HEK293 (cell line): Measurements from ENCODE around the gene ATP6V0E2.

ENCODE experiments used
- AEBP2 ChIP-seq: fragments of 450-650 bp; formaldehyde crosslinking; IDR thresholded peaks from 2 replicates; pipeline ENCODE4 v1.5.1; 2016; ENCODE audit warnings: missing biosample characterization, missing genetic modification characterization, borderline replicate concordance
- BCL11A ChIP-seq: fragments of 450-650 bp; formaldehyde crosslinking; IDR thresholded peaks from 2 replicates; pipeline ENCODE4 v1.5.1; 2016; ENCODE audit warnings: low read depth, missing biosample characterization, missing genetic modification characterization
- BCL11B ChIP-seq: fragments of 450-650 bp; formaldehyde crosslinking; IDR thresholded peaks from 2 replicates; pipeline ENCODE4 v1.5.1; 2016; ENCODE audit warnings: low read depth, missing biosample characterization, missing genetic modification characterization
- EGR2 ChIP-seq: fragments of 450-650 bp; formaldehyde crosslinking; IDR thresholded peaks from 2 replicates; pipeline ENCODE4 v1.5.1; 2016; ENCODE audit warnings: low read depth, missing biosample characterization, missing genetic modification characterization
- HOXC10 ChIP-seq: sonication (generic); formaldehyde crosslinking; IDR thresholded peaks from 2 replicates; pipeline ENCODE4 v1.8.1; 2023; ENCODE audit warnings: mild to moderate bottlenecking, missing genetic modification reagents
- KLF10 ChIP-seq: fragments of 450-650 bp; IDR thresholded peaks from 2 replicates; pipeline ENCODE4 v1.5.1; 2018; ENCODE audit warnings: missing biosample characterization, mild to moderate bottlenecking, missing genetic modification characterization
- MYNN ChIP-seq: fragments of 450-650 bp; formaldehyde crosslinking; IDR thresholded peaks from 2 replicates; pipeline ENCODE4 v1.5.1; 2016; ENCODE audit warnings: missing biosample characterization, missing genetic modification characterization, borderline replicate concordance
- REST ChIP-seq: fragments of 450-650 bp; formaldehyde crosslinking; IDR thresholded peaks from 2 replicates; pipeline ENCODE4 v1.5.1; 2016; ENCODE audit warnings: missing biosample characterization, missing genetic modification characterization
- TCF7L2 ChIP-seq: IDR thresholded peaks from 2 replicates; pipeline ENCODE4 v1.6.1; 2011; ENCODE audit warnings: low read depth, mild to moderate bottlenecking, inconsistent platforms, low read length, moderate library complexity, borderline replicate concordance
- WT1 ChIP-seq: fragments of 450-650 bp; formaldehyde crosslinking; IDR thresholded peaks from 2 replicates; pipeline ENCODE4 v1.5.1; 2016; ENCODE audit warnings: missing biosample characterization, missing genetic modification characterization
- ZBTB1 ChIP-seq: fragments of 450-650 bp; formaldehyde crosslinking; IDR thresholded peaks from 2 replicates; pipeline ENCODE4 v1.5.1; 2016; ENCODE audit warnings: missing biosample characterization, missing genetic modification characterization
- ZBTB21 ChIP-seq: fragments of 450-650 bp; formaldehyde crosslinking; IDR thresholded peaks from 2 replicates; pipeline ENCODE4 v1.5.1; 2017; ENCODE audit warnings: missing biosample characterization, missing genetic modification characterization
- ZEB2 ChIP-seq: fragments of 450-650 bp; formaldehyde crosslinking; IDR thresholded peaks from 2 replicates; pipeline ENCODE4 v1.5.1; 2016; ENCODE audit warnings: missing biosample characterization, missing genetic modification characterization
- ZNF175 ChIP-seq: fragments of 450-650 bp; formaldehyde crosslinking; IDR thresholded peaks from 2 replicates; pipeline ENCODE4 v1.5.1; 2016; ENCODE audit warnings: missing biosample characterization, missing genetic modification characterization
- ZNF24 ChIP-seq: fragments of 450-650 bp; formaldehyde crosslinking; IDR thresholded peaks from 2 replicates; pipeline ENCODE4 v1.5.1; 2016; ENCODE audit warnings: missing biosample characterization, missing genetic modification characterization
- ZNF341 ChIP-seq: fragments of 450-650 bp; formaldehyde crosslinking; IDR thresholded peaks from 2 replicates; pipeline ENCODE4; 2016; ENCODE audit warnings: low read depth, missing biosample characterization, missing genetic modification characterization
- ZNF366 ChIP-seq: fragments of 450-650 bp; formaldehyde crosslinking; conservative IDR thresholded peaks from 2 replicates; pipeline ENCODE4 v1.5.1; 2016; ENCODE audit warnings: missing biosample characterization, missing genetic modification characterization
- ZNF37A ChIP-seq: fragments of 450-650 bp; IDR thresholded peaks from 2 replicates; pipeline ENCODE4 v1.5.1; 2018; ENCODE audit warnings: missing biosample characterization, missing genetic modification characterization
- ZNF394 ChIP-seq: fragments of 450-650 bp; formaldehyde crosslinking; IDR thresholded peaks from 2 replicates; pipeline ENCODE4 v1.5.1; 2016; ENCODE audit warnings: missing biosample characterization, missing genetic modification characterization, mild to moderate bottlenecking, moderate library complexity, borderline replicate concordance
- ZNF510 ChIP-seq: fragments of 450-650 bp; formaldehyde crosslinking; IDR thresholded peaks from 2 replicates; pipeline ENCODE4 v1.5.1; 2018; ENCODE audit warnings: mild to moderate bottlenecking, missing genetic modification characterization, missing biosample characterization; ENCODE audit not compliant: insufficient replicate concordance
- ZNF513 ChIP-seq: fragments of 450-650 bp; IDR thresholded peaks from 2 replicates; pipeline ENCODE4 v1.5.1; 2018; ENCODE audit warnings: missing biosample characterization, missing genetic modification characterization
- ZNF530 ChIP-seq: fragments of 450-650 bp; formaldehyde crosslinking; IDR thresholded peaks from 2 replicates; pipeline ENCODE4 v1.5.1; 2016; ENCODE audit warnings: low read depth, missing biosample characterization, missing genetic modification characterization
- ZNF585B ChIP-seq: fragments of 450-650 bp; formaldehyde crosslinking; IDR thresholded peaks from 2 replicates; pipeline ENCODE4 v1.5.1; 2016; ENCODE audit warnings: missing biosample characterization, missing genetic modification characterization
- ZNF600 ChIP-seq: fragments of 450-650 bp; formaldehyde crosslinking; IDR thresholded peaks from 2 replicates; pipeline ENCODE4 v1.5.1; 2016; ENCODE audit warnings: missing biosample characterization, missing genetic modification characterization
- ZNF624 ChIP-seq: fragments of 450-650 bp; formaldehyde crosslinking; IDR thresholded peaks from 2 replicates; pipeline ENCODE4 v1.5.1; 2017; ENCODE audit warnings: missing biosample characterization, missing genetic modification characterization
- ZNF654 ChIP-seq: fragments of 450-650 bp; formaldehyde crosslinking; IDR thresholded peaks from 2 replicates; pipeline ENCODE4 v1.5.1; 2016; ENCODE audit warnings: low read depth, missing biosample characterization, missing genetic modification characterization
- ZNF692 ChIP-seq: fragments of 450-650 bp; formaldehyde crosslinking; IDR thresholded peaks from 2 replicates; pipeline ENCODE4 v1.5.1; 2016; ENCODE audit warnings: missing biosample characterization, missing genetic modification characterization
- ZNF777 ChIP-seq: fragments of 450-650 bp; formaldehyde crosslinking; IDR thresholded peaks from 2 replicates; pipeline ENCODE4 v1.5.1; 2017; ENCODE audit warnings: missing biosample characterization, missing genetic modification characterization, borderline replicate concordance
- ZNF792 ChIP-seq: fragments of 450-650 bp; formaldehyde crosslinking; IDR thresholded peaks from 2 replicates; pipeline ENCODE4 v1.5.1; 2016; ENCODE audit warnings: missing biosample characterization, missing genetic modification characterization
- ZNF830 ChIP-seq: fragments of 450-650 bp; IDR thresholded peaks from 2 replicates; pipeline ENCODE4 v1.5.0; 2018; ENCODE audit warnings: missing biosample characterization, missing genetic modification characterization, low read depth, mild to moderate bottlenecking, moderate library complexity
- ZSCAN5A ChIP-seq: fragments of 450-650 bp; formaldehyde crosslinking; IDR thresholded peaks from 2 replicates; pipeline ENCODE4 v1.5.1; 2016; ENCODE audit warnings: missing biosample characterization, missing genetic modification characterization

The ATP6V0E2 gene

GRCh38 chr7:149854611-149855360 lies 19.0 kb upstream of the ATP6V0E2 start (continued):
- TF ChIP-seq REST (tag by site-specific recombination) (peak; percentile 69), MYNN (no peak), BCL11B (peak; percentile 61; the same call in 1 of the 2 replicates), ZNF585B (tag by site-specific recombination) (no peak), AEBP2 (tag by site-specific recombination) (no peak), ZNF692 (tag by site-specific recombination) (peak; percentile 51), BCL11A (tag by site-specific recombination) (peak; percentile 84; the same call in 1 of the 2 replicates), ZNF792 (no peak), ZNF530 (tag by site-specific recombination) (no peak), ZNF341 (tag by site-specific recombination) (peak; percentile 95), TCF7L2 (0 out of 2 replicates have a peak, but pooled peaks have one; percentile 23), WT1 (tag by site-specific recombination) (peak; percentile 52; the same call in 1 of the 2 replicates), ZNF654 (tag by site-specific recombination) (no peak), ZNF24 (peak; percentile 76), ZBTB21 (tag by site-specific recombination) (peak; percentile 54; the same call in 1 of the 2 replicates), ZNF510 (tag by site-specific recombination) (no peak), ZNF830 (no peak), ZNF777 (tag by site-specific recombination) (no peak), ZNF394 (tag by site-specific recombination) (peak; percentile 100), ZSCAN5A (tag by site-specific recombination) (no peak), KLF10 (no peak), ZBTB1 (no peak), ZEB2 (tag by site-specific recombination) (peak; percentile 62; the same call in 1 of the 2 replicates), ZNF513 (tag by site-specific recombination) (no peak), ZNF175 (tag by site-specific recombination) (no peak), ZNF624 (no peak), ZNF600 (tag by site-specific recombination) (peak; percentile 87), EGR2 (tag by site-specific recombination) (no peak), HOXC10 (CRISPR knock-in tag) (no peak), ZNF366 (tag by site-specific recombination) (no peak), ZNF37A (tag by site-specific recombination) (no peak)
